ENCODE data around the gene PNN.
"Not testable (repeated sequence)": the region's sequence is repeated elsewhere in the genome, so short reads cannot be mapped to it uniquely, and the experiment has no call there.

Gene PNN

GRCh38 chr14:39181026-39181692 lies 6.1 kb downstream of the PNN start:
- in situ Hi-C loops (cut with MboI; ENCODE audit: low sequenced_read_pairs): no loop called here

GRCh38 chr14:39181693-39182047 lies 6.6 kb downstream of the PNN start:
- in situ Hi-C loops (cut with MboI; ENCODE audit: low sequenced_read_pairs): no loop called here

GRCh38 chr14:39182770-39183684 lies 8.0 kb downstream of the PNN start:
- in situ Hi-C loops (cut with MboI; ENCODE audit: low sequenced_read_pairs): no loop called here

GRCh38 chr14:39183685-39184003 lies 8.6 kb downstream of the PNN start:
- in situ Hi-C loops (cut with MboI; ENCODE audit: low sequenced_read_pairs): not testable (repeated sequence)

- in situ Hi-C loops (cut with MboI; ENCODE audit: low sequenced_read_pairs): no loop called here
Measured at GRCh38 chr14:39184628-39185255, 9.7 kb downstream of the PNN start.

- in situ Hi-C loops (cut with MboI; ENCODE audit: low sequenced_read_pairs): no loop called here
Measured at GRCh38 chr14:39185256-39186049, 10.4 kb downstream of the PNN start.

GRCh38 chr14:39186941-39187525 lies 12.0 kb downstream of the PNN start:
- in situ Hi-C loops (cut with MboI; ENCODE audit: low sequenced_read_pairs): no loop called here

GRCh38 chr14:39203659-39204606 lies 28.9 kb downstream of the PNN start:
- in situ Hi-C loops (cut with MboI; ENCODE audit: low sequenced_read_pairs): no loop called here

GRCh38 chr14:39207430-39207829 lies 32.4 kb downstream of the PNN start:
- in situ Hi-C loops (cut with MboI; ENCODE audit: low sequenced_read_pairs): not testable (repeated sequence)

- in situ Hi-C loops (cut with MboI; ENCODE audit: low sequenced_read_pairs): no loop called here
Measured at GRCh38 chr14:39211109-39211741, 36.2 kb downstream of the PNN start.

GRCh38 chr14:39212034-39212433 lies 37.0 kb downstream of the PNN start:
- in situ Hi-C loops (cut with MboI; ENCODE audit: low sequenced_read_pairs): no loop called here

- in situ Hi-C loops (cut with MboI; ENCODE audit: low sequenced_read_pairs): no loop called here
Measured at GRCh38 chr14:39212693-39213092, 37.6 kb downstream of the PNN start.

GRCh38 chr14:39217214-39217879 lies 42.3 kb downstream of the PNN start:
- in situ Hi-C loops (cut with MboI; ENCODE audit: low sequenced_read_pairs): no loop called here

GRCh38 chr14:39218171-39218769 lies 43.2 kb downstream of the PNN start:
- in situ Hi-C loops (cut with MboI; ENCODE audit: low sequenced_read_pairs): no loop called here

- in situ Hi-C loops (cut with MboI; ENCODE audit: low sequenced_read_pairs): no loop called here
Measured at GRCh38 chr14:39219075-39219499, 44.0 kb downstream of the PNN start.

GRCh38 chr14:39220473-39220872 lies 45.4 kb downstream of the PNN start:
- in situ Hi-C loops (cut with MboI; ENCODE audit: low sequenced_read_pairs): not testable (repeated sequence)

GRCh38 chr14:39228044-39228443 lies 53.0 kb downstream of the PNN start:
- in situ Hi-C loops (cut with MboI; ENCODE audit: low sequenced_read_pairs): no loop called here

- in situ Hi-C loops (cut with MboI; ENCODE audit: low sequenced_read_pairs): no loop called here
Measured at GRCh38 chr14:39228509-39229221, 53.6 kb downstream of the PNN start.
